GM18502 (cell line): ENCODE data around the gene ATP5F1C.

Experiments
- ATAC-seq: cut with Tn5 transposase; IDR thresholded peaks from one replicate; pipeline ENCODE4 v1.9.1; 2021; ENCODE audit warnings: mild to moderate bottlenecking; ENCODE audit not compliant: unreplicated experiment, poor library complexity

ATP5F1C gene

GRCh38 chr10:7834262-7834661 lies 46.3 kb downstream of the ATP5F1C start:
- ATAC-seq: no peak

DNA sequence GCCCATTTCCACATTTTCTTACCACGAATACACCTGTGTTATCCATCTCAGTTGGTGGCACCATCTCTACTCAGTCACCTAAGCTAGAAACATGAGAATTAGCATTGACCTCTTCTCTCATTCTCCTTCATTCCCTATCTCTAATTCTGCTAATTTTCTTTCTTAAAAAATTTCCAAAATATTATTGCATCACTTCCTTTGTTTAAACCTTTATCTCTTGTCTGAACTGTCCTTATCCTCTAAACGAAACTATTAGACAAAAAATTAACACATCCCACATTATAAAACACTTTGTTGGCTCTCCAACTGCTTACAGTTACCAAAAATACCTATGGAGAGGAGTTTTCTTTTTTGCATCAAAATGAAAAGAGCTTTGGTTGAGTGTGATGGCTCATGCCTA lies 48.6 kb downstream of the ATP5F1C start:
- no peak for ATAC-seq

DNA sequence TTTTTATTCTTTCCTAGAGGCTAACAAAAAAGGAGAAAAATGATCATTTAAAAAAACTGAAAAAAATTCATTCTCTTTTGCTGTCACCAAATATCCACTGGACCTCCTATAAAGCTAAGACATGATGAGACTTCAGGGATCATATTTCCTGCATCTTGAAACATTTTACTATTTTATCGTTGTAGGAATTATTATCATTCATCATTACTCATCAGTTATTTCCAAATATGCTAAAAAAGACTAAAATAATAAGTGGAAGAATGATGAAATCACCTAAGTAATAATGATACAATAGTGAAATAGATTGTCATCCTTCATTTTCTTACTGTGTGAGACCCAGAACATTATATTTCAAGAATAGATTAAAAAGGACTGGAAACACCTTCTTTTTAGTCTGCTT lies 58.6 kb downstream of the ATP5F1C start:
- no peak for ATAC-seq

DNA sequence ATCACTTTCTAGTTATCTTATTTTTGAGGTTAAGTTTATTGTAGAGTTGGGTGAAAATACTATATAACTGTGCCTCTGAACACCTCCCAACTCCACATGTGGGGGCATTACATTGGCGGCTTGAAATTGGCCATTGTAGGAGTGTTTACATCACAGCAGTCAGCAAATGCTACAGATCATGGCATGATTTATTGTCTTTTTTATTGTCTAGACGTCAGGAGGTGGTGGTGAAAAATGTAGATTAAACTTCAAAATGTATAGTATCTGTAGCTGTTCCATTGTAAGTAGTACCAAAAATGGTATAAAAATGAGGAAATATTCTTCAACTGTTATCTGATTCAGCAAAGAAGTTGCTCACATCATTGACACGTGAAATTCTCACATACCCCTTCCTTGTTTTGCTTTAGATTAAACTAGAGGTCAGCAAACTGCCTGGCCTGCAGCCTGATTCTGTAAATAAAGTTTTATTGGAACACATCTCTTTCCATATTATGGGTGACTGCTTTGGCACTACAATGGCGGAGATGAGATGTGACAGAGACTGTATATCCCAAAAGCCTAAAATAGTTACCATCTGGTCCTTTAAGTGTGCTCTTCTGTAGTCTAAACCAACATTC lies 65.4 kb downstream of the ATP5F1C start:
- ATAC-seq: no peak

DNA sequence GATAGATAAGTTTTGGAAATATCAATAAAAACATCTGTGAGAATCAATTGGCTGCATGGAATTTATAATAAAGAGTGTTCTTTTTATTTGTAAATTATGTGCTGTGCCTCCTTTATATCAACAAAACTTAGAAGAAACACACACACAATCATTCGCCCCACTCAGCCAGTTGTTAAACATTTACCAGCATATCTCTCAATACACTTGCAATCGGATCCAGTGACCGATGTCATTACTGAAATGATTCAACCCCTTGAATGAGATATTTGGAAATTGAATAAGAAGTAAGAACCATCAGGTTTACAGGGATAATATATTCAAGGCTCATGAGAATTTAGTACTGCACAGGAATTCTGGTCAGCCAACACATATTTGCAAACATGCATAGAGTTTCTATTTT lies 65.9 kb downstream of the ATP5F1C start:
- ATAC-seq: no peak

- no peak for ATAC-seq
Observed at GRCh38 chr10:7855205-7855604, 67.2 kb downstream of the ATP5F1C start.

DNA sequence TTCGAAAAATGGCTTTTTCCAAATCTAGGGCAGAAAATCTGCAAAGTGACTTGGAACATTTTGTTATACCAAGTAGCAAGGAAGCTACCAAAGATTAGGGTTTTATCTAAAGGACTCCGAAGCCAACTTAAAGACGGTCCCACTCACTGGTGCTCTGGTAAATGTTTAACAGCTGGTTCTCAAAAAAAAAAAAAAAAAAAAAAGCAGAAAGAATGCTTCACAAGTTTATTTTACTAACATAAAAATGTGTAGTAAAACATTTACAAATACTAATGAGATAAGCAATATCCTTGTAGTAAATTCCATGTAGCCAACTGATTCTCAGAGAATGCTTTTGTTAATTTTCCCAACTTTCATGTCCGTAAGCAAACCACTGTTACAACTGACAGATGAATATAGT lies 68.7 kb downstream of the ATP5F1C start:
- ATAC-seq: no peak

- ATAC-seq: no peak
Observed at GRCh38 chr10:7857262-7857661, 69.3 kb downstream of the ATP5F1C start.
